ENCODE measurements around the gene ZNF587.
"Not testable (repeated sequence)": the region's sequence is repeated elsewhere in the genome, so short reads cannot be mapped to it uniquely, and the experiment has no call there.

ZNF587 gene

GRCh38 chr19:57849666-57850473 is at the start of gene ZNF587:
Gene ZNF587 (plus strand): TSS chr19:57849859. CDS start chr19:57850039, 180 bp downstream.
- H3K27me3 ChIP-seq (ENCODE audit: control insufficient read depth, insufficient read depth, low read length); H3K9me3 ChIP-seq (ENCODE audit: control insufficient read depth, insufficient read depth, low read depth, low read length); H3K4me1 ChIP-seq (ENCODE audit: control insufficient read depth, insufficient read depth, low read length): not testable (repeated sequence)
- peak within 1 kb of the TSS; percentile 93 for H3K4me3 ChIP-seq (ENCODE audit: low read depth, low read length)
- peaks cover 33% of the 10 kb centered on the region for H3K36me3 ChIP-seq (ENCODE audit: control insufficient read depth, insufficient read depth, low read length)
- peak within 1 kb of the TSS; percentile 89 for H3K27ac ChIP-seq (ENCODE audit: low read depth, low read length)
- peak within 1 kb of the TSS; percentile 97 for H3K9ac ChIP-seq (ENCODE audit: low read length)

GRCh38 chr19:57800696-57801095 is 49.0 kb upstream of the ZNF587 start:
- peaks cover 8% of the 10 kb centered on the region; the same call in 1 of the 2 replicates for H3K36me3 ChIP-seq (ENCODE audit: control insufficient read depth, insufficient read depth, low read length)
- H3K4me1 ChIP-seq (ENCODE audit: control insufficient read depth, insufficient read depth, low read length): peaks cover 48% of the 10 kb centered on the region
- H3K9me3 ChIP-seq (ENCODE audit: control insufficient read depth, insufficient read depth, low read depth, low read length): no peaks in the 10 kb centered on the region
- 0 out of 2 replicates have a peak overlapping the region, but pooled peaks have one; percentile 25 for H3K4me3 ChIP-seq (ENCODE audit: low read depth, low read length)
- H3K27ac ChIP-seq (ENCODE audit: low read depth, low read length): peak overlapping the region; percentile 79; the same call in 1 of the 2 replicates
- H3K9ac ChIP-seq (ENCODE audit: low read length): peak overlapping the region; percentile 55
- H3K27me3 ChIP-seq (ENCODE audit: control insufficient read depth, insufficient read depth, low read length): no peaks in the 10 kb centered on the region

DNA sequence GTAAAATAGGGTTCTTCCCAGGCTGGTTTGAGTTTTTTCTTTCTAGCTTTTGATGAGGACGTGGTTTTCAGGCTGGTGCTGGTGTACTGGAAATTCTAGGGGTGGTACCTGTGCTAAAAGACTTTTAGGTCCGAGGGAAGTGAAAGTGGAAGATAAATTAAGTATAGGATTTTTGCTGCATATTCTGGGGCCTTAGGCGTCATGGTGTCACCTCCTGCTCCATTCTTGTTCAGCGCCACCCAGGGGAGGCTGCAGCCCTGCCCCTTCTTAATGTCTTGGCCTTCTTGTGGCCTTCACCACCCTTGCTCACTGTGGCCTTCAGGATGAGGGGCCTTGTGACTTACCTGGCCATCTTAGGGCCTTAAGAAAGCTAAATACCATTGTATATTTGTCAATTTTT is 47.4 kb upstream of the ZNF587 start:
- Histone ChIP-seq H3K4me3 (ENCODE audit: low read depth, low read length) (no peak overlapping the region), H3K36me3 (ENCODE audit: control insufficient read depth, insufficient read depth, low read length) (peaks cover 12% of the 10 kb centered on the region; the same call in 1 of the 2 replicates), H3K4me1 (ENCODE audit: control insufficient read depth, insufficient read depth, low read length) (peaks cover 50% of the 10 kb centered on the region), H3K27ac (ENCODE audit: low read depth, low read length) (peak overlapping the region; percentile 83), H3K9me3 (ENCODE audit: control insufficient read depth, insufficient read depth, low read depth, low read length) (no peaks in the 10 kb centered on the region), H3K27me3 (ENCODE audit: control insufficient read depth, insufficient read depth, low read length) (no peaks in the 10 kb centered on the region), H3K9ac (ENCODE audit: low read length) (peak overlapping the region; percentile 48)

DNA sequence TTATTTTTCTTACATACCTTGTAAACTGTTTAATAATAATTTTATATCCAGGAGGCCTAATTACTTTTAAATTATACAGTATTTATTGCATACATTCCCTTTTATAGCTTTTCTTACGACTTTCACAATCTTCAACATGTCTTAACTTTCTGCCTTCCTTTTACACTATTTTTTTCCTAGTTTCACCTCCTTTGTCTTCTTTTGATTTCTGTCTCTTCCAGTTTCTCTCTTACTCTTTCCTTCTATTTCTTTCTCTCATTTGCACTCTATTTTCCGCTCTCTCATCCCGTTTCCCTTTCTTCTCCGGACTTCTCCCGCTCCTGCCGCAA is 46.4 kb upstream of the ZNF587 start:
- peak overlapping the region; percentile 73 for H3K4me3 ChIP-seq (ENCODE audit: low read depth, low read length)
- peak overlapping the region; percentile 94 for H3K9ac ChIP-seq (ENCODE audit: low read length)
- H3K27me3 ChIP-seq (ENCODE audit: control insufficient read depth, insufficient read depth, low read length): no peaks in the 10 kb centered on the region
- peaks cover 50% of the 10 kb centered on the region for H3K4me1 ChIP-seq (ENCODE audit: control insufficient read depth, insufficient read depth, low read length)
- H3K36me3 ChIP-seq (ENCODE audit: control insufficient read depth, insufficient read depth, low read length): peaks cover 22% of the 10 kb centered on the region
- H3K9me3 ChIP-seq (ENCODE audit: control insufficient read depth, insufficient read depth, low read depth, low read length): no peaks in the 10 kb centered on the region
- H3K27ac ChIP-seq (ENCODE audit: low read depth, low read length): peak overlapping the region; percentile 98

GRCh38 chr19:57803594-57804325 is 45.9 kb upstream of the ZNF587 start:
- H3K27ac ChIP-seq (ENCODE audit: low read depth, low read length): peak overlapping the region; percentile 98
- peaks cover 50% of the 10 kb centered on the region for H3K4me1 ChIP-seq (ENCODE audit: control insufficient read depth, insufficient read depth, low read length)
- H3K4me3 ChIP-seq (ENCODE audit: low read depth, low read length): peak overlapping the region; percentile 73
- no peaks in the 10 kb centered on the region for H3K27me3 ChIP-seq (ENCODE audit: control insufficient read depth, insufficient read depth, low read length)
- peaks cover 26% of the 10 kb centered on the region for H3K36me3 ChIP-seq (ENCODE audit: control insufficient read depth, insufficient read depth, low read length)
- H3K9ac ChIP-seq (ENCODE audit: low read length): peak overlapping the region; percentile 94
- H3K9me3 ChIP-seq (ENCODE audit: control insufficient read depth, insufficient read depth, low read depth, low read length): no peaks in the 10 kb centered on the region

- peaks cover 52% of the 10 kb centered on the region for H3K36me3 ChIP-seq (ENCODE audit: control insufficient read depth, insufficient read depth, low read length)
- H3K4me1 ChIP-seq (ENCODE audit: control insufficient read depth, insufficient read depth, low read length): peaks cover 20% of the 10 kb centered on the region
- no peak overlapping the region for H3K4me3 ChIP-seq (ENCODE audit: low read depth, low read length)
- no peak overlapping the region for H3K27ac ChIP-seq (ENCODE audit: low read depth, low read length)
- no peak overlapping the region for H3K9ac ChIP-seq (ENCODE audit: low read length)
- H3K9me3 ChIP-seq (ENCODE audit: control insufficient read depth, insufficient read depth, low read depth, low read length): no peaks in the 10 kb centered on the region
- no peaks in the 10 kb centered on the region for H3K27me3 ChIP-seq (ENCODE audit: control insufficient read depth, insufficient read depth, low read length)
Observed at GRCh38 chr19:57807541-57807940, 42.1 kb upstream of the ZNF587 start.

GRCh38 chr19:57810410-57811295 is 39.0 kb upstream of the ZNF587 start:
- peaks cover 56% of the 10 kb centered on the region for H3K36me3 ChIP-seq (ENCODE audit: control insufficient read depth, insufficient read depth, low read length)
- not testable (repeated sequence) for H3K9me3 ChIP-seq (ENCODE audit: control insufficient read depth, insufficient read depth, low read depth, low read length); H3K27me3 ChIP-seq (ENCODE audit: control insufficient read depth, insufficient read depth, low read length); H3K27ac ChIP-seq (ENCODE audit: low read depth, low read length); H3K4me3 ChIP-seq (ENCODE audit: low read depth, low read length)
- H3K9ac ChIP-seq (ENCODE audit: low read length): peak overlapping the region; percentile 52
- H3K4me1 ChIP-seq (ENCODE audit: control insufficient read depth, insufficient read depth, low read length): peaks cover 13% of the 10 kb centered on the region

GRCh38 chr19:57812226-57812625 is 37.4 kb upstream of the ZNF587 start:
- Histone ChIP-seq H3K27ac (ENCODE audit: low read depth, low read length) (no peak overlapping the region), H3K27me3 (ENCODE audit: control insufficient read depth, insufficient read depth, low read length) (no peaks in the 10 kb centered on the region)

DNA sequence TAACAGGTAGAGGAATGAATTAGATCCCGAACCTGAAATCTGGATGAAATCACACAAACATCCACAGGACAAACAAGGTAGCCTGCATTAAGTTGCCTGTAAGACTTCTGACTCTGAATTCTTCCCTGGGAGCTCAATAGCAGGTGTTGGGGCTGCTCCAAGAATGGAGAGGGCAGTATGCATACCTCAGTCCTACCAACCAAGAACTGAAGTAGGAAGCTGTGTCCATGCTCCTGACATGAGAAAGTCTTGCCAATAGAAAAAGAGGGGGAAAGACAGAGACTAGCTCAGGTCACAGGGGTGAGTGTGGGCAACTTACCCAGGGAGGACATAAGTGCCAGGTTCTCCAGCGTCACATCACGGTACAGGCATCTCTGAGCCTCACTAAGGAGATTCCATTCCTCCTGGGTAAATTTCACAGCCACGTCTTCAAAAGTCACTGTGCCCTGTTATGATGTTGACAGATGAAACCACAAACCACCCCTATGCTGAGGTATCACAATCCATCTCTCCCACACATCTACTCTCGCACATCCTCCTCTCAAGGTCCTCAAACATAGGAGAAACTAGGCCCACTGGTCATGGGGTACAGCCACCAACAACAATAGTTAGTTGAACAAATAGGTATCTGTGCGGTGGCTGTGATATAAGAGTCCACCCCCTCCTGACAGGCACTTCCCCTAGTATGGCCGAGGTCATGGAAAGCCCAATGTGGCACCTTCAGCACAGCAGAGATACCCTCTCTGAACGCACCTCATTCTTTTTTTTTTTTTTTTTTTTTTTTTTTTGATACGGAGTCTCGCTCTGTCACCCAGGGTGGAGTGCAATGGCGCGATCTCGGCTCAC is 36.5 kb upstream of the ZNF587 start:
- H3K27me3 ChIP-seq (ENCODE audit: control insufficient read depth, insufficient read depth, low read length); H3K9me3 ChIP-seq (ENCODE audit: control insufficient read depth, insufficient read depth, low read depth, low read length); H3K27ac ChIP-seq (ENCODE audit: low read depth, low read length): not testable (repeated sequence)
- H3K4me3 ChIP-seq (ENCODE audit: low read depth, low read length): peak overlapping the region; percentile 96
- peaks cover 15% of the 10 kb centered on the region; the same call in 1 of the 2 replicates for H3K4me1 ChIP-seq (ENCODE audit: control insufficient read depth, insufficient read depth, low read length)
- H3K36me3 ChIP-seq (ENCODE audit: control insufficient read depth, insufficient read depth, low read length): peaks cover 37% of the 10 kb centered on the region
- peak overlapping the region; percentile 98 for H3K9ac ChIP-seq (ENCODE audit: low read length)

More at GRCh38 chr19:57812226-57812625, 37.4 kb upstream of the ZNF587 start:
- Histone ChIP-seq H3K9me3 (ENCODE audit: control insufficient read depth, insufficient read depth, low read depth, low read length) (no peaks in the 10 kb centered on the region), H3K9ac (ENCODE audit: low read length) (no peak overlapping the region), H3K4me1 (ENCODE audit: control insufficient read depth, insufficient read depth, low read length) (peaks cover 11% of the 10 kb centered on the region; the same call in 1 of the 2 replicates), H3K4me3 (ENCODE audit: low read depth, low read length) (no peak overlapping the region), H3K36me3 (ENCODE audit: control insufficient read depth, insufficient read depth, low read length) (peaks cover 47% of the 10 kb centered on the region)

DNA sequence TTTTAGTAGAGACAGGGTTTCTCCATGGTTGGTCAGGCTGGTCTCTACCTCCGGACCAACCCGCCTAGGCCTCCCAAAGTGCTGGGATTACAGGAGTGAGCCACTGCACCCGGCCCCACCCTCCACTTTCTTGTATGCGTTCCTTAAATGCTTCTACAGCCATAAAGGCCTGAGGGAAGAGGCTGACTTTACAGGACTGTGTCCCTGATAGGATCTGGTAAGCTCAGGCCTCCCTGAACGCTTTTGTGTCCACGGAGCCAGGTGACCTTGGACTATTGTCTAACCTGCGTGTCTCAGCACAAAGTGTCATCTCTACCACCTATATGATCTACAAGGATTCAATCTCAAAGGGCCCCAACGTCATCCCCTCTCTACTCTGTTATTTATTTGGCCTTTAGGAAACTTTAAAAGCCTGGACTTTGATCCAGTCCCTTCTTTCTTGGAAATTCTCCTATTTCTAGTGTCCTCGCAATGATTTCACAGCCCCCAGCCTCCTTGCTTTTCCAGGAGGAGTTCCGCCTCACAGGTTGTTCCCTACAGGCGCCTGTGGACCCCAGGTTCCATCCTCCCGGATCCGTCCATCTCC is 35.6 kb upstream of the ZNF587 start:
- Histone ChIP-seq H3K9ac (ENCODE audit: low read length) (peak overlapping the region; percentile 98), H3K9me3 (ENCODE audit: control insufficient read depth, insufficient read depth, low read depth, low read length) (no peaks in the 10 kb centered on the region), H3K27ac (ENCODE audit: low read depth, low read length) (peak overlapping the region; percentile 64; the same call in 1 of the 2 replicates), H3K4me3 (ENCODE audit: low read depth, low read length) (peak overlapping the region; percentile 96), H3K36me3 (ENCODE audit: control insufficient read depth, insufficient read depth, low read length) (peaks cover 31% of the 10 kb centered on the region), H3K4me1 (ENCODE audit: control insufficient read depth, insufficient read depth, low read length) (peaks cover 21% of the 10 kb centered on the region), H3K27me3 (ENCODE audit: control insufficient read depth, insufficient read depth, low read length) (no peaks in the 10 kb centered on the region)

Data from HUES6 (cell line).